Activated CD8-positive, alpha-beta memory T cell treated with anti-CD3 and anti-CD28 coated beads, Interleukin-2, amount 50 U/mL, for 24 hours (primary cell): Measurements from ENCODE around the gene EIF4E2.
A peak's percentile ranks its signal among the peaks of the same experiment; 100 is the strongest.

Experiments used
- DNase-seq: peaks from one replicate; pipeline ENCODE4 v3.0.0-alpha.2; 2020; ENCODE audit errors: extremely low read depth

Gene EIF4E2, protein sequence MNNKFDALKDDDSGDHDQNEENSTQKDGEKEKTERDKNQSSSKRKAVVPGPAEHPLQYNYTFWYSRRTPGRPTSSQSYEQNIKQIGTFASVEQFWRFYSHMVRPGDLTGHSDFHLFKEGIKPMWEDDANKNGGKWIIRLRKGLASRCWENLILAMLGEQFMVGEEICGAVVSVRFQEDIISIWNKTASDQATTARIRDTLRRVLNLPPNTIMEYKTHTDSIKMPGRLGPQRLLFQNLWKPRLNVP

DNA sequence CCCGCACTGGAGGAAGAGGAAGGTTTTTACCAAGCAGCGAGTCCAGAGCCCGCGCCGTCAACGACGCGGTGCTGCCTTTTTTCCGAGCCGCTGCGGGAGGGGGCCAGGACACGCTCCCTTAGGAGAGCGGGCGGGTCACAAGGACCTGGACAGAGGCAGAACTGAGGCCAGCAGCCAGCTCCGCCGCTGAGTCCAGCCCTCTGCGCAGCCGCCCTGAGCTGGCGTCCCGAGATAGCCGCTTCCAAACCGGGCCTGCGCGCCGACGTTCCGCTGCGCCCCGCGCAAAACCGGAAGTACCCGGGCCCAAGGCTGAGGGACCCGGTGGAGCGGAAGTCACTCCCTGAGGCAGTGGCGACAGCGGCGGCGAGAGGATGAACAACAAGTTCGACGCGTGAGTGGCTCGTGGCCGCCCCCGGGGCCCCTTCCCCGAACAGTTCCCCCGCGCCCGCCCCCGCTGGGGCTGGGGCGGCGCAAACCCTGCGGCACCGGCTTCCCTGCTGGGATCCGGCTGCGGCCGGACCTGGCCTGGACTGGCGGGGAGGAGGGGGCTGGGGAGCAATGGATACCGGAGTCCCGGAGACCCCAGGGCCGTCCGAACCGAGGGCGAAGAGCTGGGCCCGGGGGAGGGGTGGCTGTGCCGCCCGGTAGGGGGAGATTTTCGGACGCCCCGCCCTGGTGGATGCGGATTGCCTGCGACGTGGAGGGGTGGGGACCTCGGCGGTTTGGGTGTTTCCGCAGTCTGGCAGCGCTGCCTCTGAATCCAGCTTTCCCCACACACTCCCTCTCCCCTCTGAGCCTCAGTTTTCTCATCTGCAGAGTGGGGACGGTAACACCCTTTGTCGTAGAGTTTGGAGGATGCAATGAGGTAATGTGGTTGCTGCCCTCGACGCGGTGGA is at the start of gene EIF4E2, which contains the start of gene TIGD1:
Gene EIF4E2 (plus strand): TSS at position 336 of the 896 bp plus-strand sequence. CDS start 36 bp downstream, at position 372.
Gene TIGD1 (minus strand): TSS at position 204 of the 896 bp plus-strand sequence. CDS start 675 bp downstream, outside the sequence.
- peak; percentile 84 for DNase-seq

DNA sequence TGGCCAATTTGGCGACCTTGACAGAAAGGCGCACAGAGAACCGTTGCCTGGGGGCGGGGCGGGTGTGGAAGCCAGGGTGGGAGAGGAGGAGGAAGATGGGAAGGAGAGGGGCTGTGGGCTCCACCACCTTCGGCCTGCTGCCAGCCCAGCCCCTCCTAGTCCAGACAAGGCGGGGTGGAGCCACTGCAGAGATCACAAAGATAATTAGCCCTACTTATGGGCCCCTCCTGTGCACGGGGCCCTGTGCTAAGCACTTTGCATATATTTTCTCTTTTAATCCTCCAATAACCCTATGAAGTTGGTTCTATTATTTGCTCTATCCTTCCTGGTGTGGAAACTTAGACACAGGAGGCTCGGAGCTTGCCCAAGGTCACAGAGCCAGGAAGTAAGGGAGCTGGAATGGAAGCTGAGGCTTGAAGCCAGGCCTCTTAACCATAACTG is 49.1 kb upstream of the EIF4E2 start:
- DNase-seq, result no peak

DNA sequence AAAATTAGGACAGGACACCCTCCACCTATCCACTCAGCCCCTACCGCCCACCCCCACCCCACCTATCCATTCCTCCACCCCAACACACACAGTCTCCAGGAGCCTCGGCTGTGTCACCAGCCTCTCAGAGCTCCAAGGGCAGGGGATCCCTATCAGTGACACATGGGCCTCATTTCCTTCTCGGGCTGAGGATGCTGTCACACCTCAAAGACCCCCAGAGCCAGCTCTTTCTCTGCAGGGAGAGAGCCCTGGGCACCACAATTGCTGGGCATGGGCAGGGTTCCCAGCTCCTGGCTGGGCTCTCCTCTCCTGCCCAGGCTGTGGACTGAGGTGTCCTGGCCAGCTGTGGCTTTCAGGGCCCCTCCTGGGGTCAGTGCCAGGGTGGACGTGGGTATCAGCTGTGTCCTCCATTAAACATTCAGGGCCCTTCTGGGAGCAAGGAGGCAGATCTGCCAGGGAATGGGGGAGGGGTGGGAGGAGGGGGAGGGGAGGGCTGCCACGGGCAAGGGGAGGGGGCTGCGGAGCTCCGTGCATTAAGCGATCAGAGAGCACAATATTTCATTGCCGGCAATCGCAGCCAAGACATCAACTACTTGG is 48.6 kb upstream of the EIF4E2 start:
- no peak for DNase-seq

DNA sequence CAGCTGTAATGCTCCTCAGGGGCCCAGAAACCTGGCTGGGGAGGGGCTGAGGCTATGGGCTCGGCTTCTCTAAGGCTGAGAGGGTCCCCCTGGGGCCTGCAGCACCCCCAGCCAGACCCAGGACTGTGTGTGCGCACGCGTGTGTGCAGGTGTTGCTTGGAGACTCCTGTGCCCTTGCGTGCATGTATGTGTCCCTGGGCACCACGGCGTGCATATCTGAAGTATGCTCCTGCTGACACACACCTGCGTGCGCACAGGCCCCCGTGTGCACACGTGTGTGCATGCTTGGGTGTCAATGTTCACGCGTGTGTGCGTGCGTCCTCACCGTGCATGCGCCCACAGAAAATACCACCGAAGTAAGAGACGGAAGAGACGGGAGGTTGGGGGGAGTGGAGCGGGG is 48.0 kb upstream of the EIF4E2 start:
- no peak for DNase-seq

DNA sequence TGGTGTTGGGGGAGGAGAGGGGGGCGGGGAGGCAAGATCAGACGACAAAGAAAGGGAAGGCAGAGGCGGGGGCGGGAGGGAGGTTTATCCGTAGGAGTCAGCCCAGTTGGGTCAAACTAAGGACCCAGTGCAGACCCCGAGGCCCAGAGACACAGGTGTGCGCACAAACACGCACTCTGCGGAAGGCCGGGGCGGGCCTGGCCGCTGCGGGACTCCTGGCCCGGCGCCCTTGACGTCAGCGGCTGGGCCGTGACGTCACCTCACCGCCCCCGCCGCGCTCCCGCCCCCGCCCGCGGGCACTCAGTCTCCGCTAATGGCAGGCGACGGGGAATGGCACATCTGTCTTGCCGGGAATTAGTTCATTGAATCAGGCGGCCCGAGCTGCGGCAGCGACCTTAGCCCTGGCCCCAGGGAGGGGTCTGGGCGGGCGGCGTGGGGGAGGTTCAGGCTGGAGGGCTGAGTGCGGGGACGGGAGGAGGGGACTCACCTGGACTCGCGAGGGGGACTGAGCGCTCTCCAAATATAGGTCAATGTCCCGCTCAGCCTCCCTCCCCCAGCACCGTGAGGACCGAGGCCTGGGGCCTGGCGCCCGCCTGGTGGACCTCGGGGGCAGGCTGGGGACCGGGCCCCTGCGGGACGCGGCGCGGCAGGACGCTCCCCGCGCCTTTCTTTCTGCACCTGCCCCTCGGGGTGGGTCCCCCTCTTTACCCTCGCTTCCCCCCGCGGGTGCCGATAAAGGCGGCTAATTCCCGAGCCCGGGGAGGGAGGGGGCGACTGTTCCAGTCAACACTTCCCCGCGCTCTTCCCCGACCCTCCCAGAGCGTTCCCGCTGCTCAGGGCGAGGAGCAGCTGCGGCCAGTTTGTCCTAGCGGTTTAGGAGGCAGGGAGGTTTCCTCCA is 47.3 kb upstream of the EIF4E2 start:
- DNase-seq, result no peak

DNA sequence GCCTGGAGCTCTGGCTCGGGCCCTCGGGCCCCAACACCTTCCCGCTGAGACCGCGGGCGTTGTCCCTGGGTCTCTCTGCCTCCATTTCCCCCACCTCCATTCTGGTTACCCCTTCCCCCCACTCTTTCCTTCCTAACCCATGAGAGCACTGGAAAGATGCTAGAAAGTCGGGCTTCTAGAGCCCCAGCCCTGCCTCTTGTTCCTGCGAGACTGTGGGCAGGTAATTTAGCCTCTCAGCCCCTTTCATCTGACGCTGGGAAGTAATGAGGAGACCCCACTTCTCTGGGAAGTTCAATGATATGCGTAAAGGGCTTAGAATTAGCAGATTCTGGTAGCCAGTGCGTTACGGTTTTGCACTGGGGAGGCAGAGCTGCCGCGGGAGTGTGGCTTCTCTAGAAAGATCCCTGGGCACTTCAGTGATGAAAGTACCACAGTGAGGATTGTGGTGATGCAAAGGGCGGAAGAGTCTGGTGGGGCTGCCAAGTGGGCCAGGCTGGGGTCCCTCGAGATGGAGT is 46.6 kb upstream of the EIF4E2 start:
- no peak for DNase-seq

DNA sequence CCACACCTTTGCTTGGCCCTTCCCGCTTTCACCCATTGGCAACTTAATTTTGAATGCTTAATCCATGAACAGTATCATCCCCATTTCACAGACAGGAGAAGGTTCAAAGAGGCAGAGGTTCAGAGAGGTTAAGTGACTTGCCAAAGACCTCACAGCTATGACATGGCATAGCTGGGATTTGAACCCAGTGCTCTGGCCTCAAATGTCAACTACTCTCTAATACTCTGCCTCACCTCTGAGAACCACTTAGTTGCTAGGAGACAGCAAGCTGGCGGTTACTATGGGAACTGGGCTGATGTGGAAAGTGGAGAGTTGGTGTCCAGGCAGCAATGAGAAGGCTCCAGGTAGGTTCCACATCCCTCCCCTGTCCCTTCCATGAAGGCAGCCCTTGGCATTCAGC is 46.1 kb upstream of the EIF4E2 start:
- no peak for DNase-seq

DNA sequence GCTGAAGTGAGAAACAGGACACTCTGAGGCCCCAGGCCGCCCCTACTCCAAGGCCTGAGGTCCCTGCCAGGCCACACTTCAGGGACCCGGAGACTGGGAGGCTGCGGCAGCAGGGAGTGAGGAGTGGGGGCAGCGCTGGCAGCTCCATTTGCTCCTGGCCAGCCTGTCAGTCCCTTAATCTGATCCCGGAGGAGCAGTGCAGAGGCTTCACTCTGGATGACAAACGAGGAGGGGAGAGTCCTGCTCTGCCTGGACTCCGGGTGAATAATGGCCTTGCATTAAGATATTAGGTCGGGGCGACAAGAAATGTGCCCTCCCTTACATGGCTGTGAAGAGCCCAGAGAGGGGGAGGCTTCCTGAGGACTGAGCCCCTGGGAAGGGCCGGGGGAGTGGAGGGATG is 44.6 kb upstream of the EIF4E2 start:
- no peak for DNase-seq

DNA sequence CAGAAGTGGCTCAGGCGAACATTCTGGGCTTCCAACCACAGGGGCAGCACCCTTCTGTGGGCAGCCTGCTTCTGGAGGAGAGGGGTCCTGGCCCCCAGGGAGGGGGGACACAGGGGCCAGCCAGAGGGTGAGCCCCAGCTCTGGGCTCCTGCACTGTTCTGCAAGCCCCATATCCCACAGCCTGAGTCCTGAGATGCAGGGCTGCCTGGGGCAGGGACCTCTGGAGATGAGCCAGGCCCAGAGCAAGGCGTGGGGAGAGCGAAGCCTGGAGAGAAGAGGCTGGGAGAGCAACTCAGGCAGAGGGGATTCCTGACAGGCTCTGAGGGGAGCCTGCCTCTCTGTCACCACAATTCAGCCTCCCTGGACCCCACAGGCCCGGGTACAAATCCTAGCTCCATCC is 43.8 kb upstream of the EIF4E2 start:
- DNase-seq, result no peak

DNA sequence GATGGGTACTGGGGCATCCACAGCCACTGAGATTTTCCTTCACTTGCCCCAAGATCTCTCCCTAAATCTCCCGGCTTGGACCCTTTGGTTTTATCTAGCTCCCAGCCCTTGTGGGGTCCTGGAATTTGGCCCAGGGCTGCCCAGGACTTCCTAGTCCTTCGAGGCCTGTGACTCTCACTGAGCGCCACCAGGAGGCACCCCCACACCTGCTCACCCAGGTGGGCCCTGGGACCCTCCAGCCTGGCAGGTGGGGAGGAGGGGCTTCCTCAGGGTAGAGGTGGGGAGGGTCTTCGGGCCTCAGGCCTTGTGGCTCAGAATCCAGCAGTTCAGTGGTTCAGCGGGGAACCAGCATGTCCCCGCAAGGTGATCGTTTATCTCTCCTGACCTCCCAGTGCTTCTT is 42.2 kb upstream of the EIF4E2 start:
- DNase-seq, result no peak

DNA sequence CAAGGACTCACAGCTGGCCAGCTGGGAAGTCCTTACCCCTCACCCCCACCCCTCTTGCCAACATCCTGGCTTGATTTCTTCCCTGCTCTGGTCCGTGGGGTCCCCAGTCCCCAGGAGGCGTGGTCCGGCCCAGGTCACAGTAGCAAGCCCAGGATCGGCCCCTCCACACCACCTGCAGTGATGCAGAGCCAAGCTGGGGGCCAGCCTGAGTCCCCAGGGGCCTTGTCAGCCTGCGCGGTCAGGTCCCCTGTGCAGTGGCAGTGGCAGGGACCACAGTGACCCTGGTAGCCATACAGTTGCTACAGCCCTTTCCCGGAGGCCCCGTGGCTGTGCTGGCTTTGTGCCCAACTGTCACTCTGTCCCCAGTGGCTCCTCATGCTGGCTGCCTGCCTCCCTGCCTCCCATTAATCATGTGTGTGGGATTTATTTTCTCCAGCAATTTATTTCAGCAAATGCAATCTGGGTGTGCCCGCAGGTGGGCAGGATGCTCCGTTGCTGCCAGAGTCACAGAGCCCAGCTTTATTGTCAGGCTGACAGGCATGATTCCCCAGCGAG is 39.1 kb upstream of the EIF4E2 start:
- DNase-seq, result no peak

DNA sequence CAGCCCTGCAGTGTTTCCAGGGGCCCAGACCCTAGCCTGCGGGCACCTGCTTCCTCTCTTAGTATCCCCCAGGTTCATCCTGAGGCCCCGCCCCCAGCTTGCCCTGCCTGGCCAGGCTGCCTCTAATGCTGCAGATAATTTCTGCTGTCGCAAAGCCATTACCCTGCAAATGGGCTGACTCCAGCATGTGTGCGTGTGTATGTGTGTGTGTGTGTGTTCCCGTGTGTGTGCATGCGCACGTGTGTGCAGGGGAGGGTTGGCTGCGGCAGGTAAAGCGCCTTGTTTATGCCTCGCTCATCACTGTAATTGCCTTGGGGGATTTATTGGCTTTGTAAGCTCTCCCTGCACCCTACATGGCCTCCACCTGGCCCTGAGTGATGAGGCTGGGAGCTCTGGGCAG is 37.9 kb upstream of the EIF4E2 start:
- DNase-seq, result no peak

DNA sequence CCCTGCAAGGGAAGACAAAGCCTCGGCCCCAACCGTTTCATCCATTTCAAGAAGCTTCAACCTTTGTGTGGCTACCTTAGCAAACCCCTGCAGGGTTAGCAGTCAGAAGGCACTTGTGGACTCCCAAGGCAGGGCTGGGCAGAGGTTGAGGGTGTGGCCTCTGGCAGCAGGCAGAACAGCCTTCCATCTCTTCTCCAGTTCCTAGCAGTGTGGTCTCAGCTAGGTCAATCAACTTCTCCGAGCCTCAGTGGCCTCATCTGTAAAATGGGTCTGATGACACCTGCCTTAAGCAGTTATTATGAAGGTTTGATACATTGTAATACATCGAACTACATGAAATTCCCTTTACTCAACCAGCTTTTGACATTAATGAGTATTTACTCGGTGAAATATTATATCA is 37.1 kb upstream of the EIF4E2 start:
- no peak for DNase-seq

DNA sequence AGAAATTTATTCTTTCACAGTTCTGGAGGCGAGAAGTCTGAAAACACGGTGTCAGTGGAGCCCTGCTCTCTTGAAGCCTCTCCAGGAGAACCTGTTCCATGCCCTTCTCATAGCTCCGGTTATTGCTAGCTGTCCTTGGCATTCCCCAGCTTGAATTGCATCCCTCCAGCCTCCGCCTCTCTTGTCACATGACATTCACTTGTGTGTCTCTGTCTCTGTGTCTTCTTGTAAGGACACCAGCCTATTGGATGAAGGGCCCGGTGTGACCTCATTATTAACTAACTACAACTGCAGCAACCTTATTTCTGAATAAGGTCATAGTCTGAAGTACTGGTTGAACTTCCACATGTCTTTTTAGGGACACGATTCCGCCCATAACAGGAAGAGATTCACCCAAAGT is 34.9 kb upstream of the EIF4E2 start:
- DNase-seq, result no peak

DNA sequence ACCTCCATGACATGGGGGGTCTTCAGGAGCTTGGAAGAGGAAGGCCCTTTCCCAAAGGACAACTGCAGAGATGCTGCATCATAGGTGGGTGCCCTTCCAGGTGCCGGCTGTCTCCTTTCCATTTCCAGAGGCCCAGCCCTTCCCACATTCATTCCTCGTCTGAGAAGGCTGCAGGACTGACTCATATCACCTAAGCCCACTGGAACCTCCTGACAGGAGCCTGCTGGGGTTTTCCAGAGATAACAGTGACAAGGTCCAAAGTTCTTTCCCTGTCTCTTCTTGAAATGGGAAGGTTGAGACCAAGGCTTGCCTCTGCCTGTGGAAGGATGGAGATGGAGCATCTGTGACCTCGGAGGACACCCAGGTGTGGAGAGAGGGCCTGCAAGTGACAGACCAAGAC is 33.9 kb upstream of the EIF4E2 start:
- no peak for DNase-seq

DNA sequence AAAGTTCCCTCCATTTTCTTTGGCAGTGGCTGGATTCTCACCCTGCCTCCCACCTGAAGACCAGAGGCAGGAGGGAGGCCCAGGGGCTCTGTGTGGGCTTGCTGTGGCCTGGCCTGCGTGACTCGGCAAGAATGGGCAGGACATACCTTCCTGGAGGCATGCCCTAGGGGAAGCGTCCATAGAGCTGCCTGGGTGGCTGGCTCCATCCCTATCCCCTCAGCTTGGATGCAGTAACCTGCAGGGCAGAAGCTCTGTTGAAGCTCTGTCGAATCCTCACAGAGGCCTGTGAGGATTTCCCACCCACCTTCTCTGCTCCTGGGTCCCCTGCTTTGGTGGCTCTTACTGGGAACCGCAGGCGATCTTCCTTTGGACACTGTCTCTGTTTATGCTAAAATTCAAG is 31.6 kb upstream of the EIF4E2 start:
- DNase-seq, result no peak

DNA sequence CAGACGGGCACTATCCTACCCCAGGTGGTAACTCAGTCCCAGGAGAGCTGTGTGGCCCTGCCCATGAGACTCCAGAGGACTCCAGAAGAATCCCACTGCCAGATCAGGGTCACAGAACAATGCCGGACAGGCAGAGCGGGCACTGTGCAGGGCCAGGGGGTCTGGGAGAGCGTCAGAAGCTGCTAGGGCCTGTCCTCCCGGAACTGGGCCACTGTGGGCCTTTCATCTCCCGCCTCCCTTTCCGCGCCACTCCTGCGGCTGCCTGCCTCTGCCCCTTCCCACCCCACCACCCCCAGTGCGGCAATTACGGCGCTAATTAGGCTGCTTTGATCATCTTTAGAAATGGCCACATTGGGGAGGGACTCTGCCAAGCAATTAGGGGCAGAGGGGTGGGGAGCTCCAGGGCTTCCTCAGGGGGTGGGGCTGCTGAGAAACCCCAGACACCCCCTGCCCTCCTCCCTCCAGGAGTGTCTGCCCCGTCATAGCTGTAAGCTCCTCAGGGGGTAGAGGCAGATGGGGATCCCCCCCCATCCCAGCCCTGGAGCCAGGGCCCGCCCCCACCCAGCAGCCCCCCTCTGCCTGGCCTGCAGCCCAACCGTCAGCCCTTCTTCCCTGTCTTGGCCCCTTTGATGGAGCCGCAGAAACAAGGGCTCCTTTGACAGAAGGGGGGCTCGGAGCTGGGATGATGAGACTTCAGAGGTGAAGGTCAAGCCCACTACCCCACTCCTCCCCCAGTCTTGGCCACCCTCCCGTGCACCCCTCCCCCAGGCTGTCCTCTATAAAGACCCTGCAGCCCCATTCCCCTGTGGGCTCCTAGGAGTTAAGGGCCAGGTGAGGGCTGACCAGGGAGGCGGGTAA is 30.7 kb upstream of the EIF4E2 start, which contains the start of gene PRSS56:
Gene PRSS56 (plus strand): TSS at position 808 of the 858 bp plus-strand sequence. CDS start 211 bp downstream, outside the sequence.
- no peak for DNase-seq

DNA sequence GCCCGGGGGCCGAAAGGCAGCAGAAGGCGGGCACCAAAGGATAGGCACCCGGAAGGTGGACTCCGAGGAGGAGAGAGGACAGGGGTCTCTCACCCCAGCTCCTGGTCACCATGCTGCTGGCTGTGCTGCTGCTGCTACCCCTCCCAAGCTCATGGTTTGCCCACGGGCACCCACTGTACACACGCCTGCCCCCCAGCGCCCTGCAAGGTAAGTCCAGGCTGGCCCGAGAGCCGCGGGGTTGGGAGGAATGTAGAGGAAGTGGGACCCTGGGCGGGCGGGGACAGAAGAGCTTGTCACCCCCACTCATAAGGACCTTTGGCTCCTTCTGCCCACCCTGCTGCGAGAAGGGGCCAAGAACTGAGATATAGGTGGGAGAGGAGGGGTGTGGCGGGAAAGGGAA is 30.0 kb upstream of the EIF4E2 start:
- no peak for DNase-seq

DNA sequence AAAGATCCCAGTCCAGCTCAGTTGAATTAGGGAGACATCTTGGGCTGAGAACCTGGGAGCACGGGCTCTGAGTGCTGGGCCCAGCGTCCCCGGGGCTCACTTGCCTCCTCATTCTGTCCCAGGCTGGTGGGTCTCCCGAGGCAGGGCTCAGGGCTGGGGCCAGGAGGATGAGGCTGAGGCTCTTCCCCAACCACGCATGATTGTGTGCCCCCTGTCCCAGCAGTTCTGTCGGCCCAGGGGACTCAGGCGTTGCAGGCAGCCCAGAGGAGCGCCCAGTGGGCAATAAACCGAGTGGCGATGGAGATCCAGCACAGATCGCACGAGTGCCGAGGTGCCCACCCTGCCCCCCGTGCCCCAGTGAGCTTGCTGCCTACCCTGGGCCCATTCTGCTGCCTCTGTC is 29.4 kb upstream of the EIF4E2 start:
- DNase-seq, result no peak
